ENCODE results near the gene ATP10D.

The ATP10D gene

GRCh38 chr4:47598896-47599295 lies 113.8 kb downstream of the ATP10D start:
- no peak for FAIRE-seq

GRCh38 chr4:47606482-47606881 lies 121.4 kb downstream of the ATP10D start:
- FAIRE-seq, result no peak

GRCh38 chr4:47612116-47613023 lies 127.3 kb downstream of the ATP10D start:
- FAIRE-seq, result no peak

GRCh38 chr4:47615385-47615784 lies 130.3 kb downstream of the ATP10D start:
- no peak for FAIRE-seq

GRCh38 chr4:47617607-47618006 lies 132.5 kb downstream of the ATP10D start:
- FAIRE-seq, result no peak

- FAIRE-seq, result no peak
These were observed 134.6 kb downstream of the ATP10D start for GRCh38 chr4:47619691-47620090.

- no peak for FAIRE-seq
These were observed 136.1 kb downstream of the ATP10D start for GRCh38 chr4:47621181-47621580.

- no peak for FAIRE-seq
These were observed 139.0 kb downstream of the ATP10D start for GRCh38 chr4:47624031-47624441.

- FAIRE-seq, result no peak
These were observed 146.1 kb downstream of the ATP10D start for GRCh38 chr4:47631161-47631560.

GRCh38 chr4:47639531-47639930 lies 154.5 kb downstream of the ATP10D start:
- FAIRE-seq, result no peak

GRCh38 chr4:47640911-47641310 lies 155.8 kb downstream of the ATP10D start:
- no peak for FAIRE-seq

- no peak for FAIRE-seq
These were observed 156.7 kb downstream of the ATP10D start for GRCh38 chr4:47641755-47642154.

- no peak for FAIRE-seq
These were observed 157.2 kb downstream of the ATP10D start for GRCh38 chr4:47642191-47642830.
